ENCODE results near the gene ZNF526. TPM values are rescaled to one million over a fixed set of nuclear protein-coding genes. Genes with fewer than 3 reads are reported as not detected.

ZNF526 gene
- total and polyA plus RNA-seq, 9 of the 15 experiments (the other 6 are each of a cell fraction or from before 2014, with no cell fraction given): 1.3 to 17.9 (median 6.2) TPM

DNA sequence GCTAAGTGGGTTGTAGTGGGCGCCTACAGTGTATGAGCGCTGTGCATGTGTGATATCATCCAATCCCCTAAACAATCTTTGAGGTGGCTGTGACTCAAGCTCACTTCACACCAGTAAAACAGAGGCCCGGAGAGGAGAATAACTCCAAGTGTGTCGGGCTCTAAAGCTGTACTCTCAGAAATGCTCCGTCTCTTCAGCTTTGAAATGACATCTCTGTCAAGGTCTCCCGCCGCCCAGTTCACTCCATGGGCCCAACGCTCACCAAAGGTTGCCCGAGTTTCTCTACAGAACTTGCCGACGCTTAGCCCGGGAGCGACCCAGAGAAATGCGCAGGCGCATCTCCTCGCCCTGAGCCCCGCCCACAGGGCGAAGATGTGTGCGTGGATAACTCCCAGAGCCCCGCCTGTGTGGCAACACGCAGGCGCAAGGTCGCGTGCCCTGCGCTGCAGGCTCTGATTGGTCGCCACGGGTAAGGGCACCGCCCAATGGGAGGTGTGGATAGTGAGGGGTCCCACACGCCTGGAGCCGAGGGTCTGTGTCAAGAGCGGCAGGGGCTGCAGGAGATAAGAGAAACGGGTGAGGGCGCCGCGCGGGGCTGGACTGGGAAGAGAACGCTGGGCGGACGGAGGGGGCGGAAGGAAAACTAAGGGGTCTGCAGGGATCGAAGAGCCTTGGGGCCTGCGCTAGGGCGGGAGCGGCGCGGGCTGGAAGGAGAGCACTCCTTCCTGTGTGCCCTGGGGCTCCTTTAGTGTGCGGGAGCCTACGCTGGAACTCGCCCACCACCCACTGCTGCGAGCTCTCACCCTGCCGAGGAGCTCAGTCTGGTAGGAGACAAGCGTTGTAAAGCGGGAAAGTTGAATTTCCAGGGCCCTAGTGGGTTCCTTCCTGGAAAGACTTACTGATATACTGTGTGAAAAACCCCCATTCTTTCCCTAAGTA is at the start of gene ZNF526 (continued):
- TF ChIP-seq, protein P1, sequence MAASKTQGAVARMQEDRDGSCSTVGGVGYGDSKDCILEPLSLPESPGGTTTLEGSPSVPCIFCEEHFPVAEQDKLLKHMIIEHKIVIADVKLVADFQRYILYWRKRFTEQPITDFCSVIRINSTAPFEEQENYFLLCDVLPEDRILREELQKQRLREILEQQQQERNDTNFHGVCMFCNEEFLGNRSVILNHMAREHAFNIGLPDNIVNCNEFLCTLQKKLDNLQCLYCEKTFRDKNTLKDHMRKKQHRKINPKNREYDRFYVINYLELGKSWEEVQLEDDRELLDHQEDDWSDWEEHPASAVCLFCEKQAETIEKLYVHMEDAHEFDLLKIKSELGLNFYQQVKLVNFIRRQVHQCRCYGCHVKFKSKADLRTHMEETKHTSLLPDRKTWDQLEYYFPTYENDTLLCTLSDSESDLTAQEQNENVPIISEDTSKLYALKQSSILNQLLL (CRISPR knock-in tag; IDR thresholded peaks at IDR 0.05; ENCODE audit: borderline replicate concordance): no peak
- no peak for TF ChIP-seq NCOA4 (IDR thresholded peaks at IDR 0.05; ENCODE audit: partially characterized antibody)
- TF ChIP-seq FOXJ2 (tag; IDR thresholded peaks at IDR 0.05): no peak
- TF ChIP-seq, protein P2, sequence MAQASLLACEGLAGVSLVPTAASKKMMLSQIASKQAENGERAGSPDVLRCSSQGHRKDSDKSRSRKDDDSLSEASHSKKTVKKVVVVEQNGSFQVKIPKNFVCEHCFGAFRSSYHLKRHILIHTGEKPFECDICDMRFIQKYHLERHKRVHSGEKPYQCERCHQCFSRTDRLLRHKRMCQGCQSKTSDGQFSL (CRISPR knock-in tag; IDR thresholded peaks at IDR 0.05): no peak
- TF ChIP-seq, protein P2 (tag; IDR thresholded peaks at IDR 0.05): no peak
- no peak for TF ChIP-seq ZNF311 (CRISPR knock-in tag; IDR thresholded peaks at IDR 0.05)
- TF ChIP-seq NR4A1 (CRISPR knock-in tag; IDR thresholded peaks at IDR 0.05): no peak
- no peak for TF ChIP-seq NR4A1 (tag; IDR thresholded peaks at IDR 0.05)
- no peak for TF ChIP-seq IRF2 (CRISPR knock-in tag; IDR thresholded peaks at IDR 0.05)
- TF ChIP-seq ETV1 (tag; conservative IDR thresholded peaks at IDR 0.05; ENCODE audit: low read depth): 0 out of 2 replicates have a peak, but pooled peaks have one; percentile 31
- TF ChIP-seq, protein P3, sequence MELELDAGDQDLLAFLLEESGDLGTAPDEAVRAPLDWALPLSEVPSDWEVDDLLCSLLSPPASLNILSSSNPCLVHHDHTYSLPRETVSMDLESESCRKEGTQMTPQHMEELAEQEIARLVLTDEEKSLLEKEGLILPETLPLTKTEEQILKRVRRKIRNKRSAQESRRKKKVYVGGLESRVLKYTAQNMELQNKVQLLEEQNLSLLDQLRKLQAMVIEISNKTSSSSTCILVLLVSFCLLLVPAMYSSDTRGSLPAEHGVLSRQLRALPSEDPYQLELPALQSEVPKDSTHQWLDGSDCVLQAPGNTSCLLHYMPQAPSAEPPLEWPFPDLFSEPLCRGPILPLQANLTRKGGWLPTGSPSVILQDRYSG (tag; conservative IDR thresholded peaks at IDR 0.05; ENCODE audit: low read depth): no peak
- TF ChIP-seq CBX5 (IDR thresholded peaks at IDR 0.05; ENCODE audit: borderline replicate concordance, low read depth): no peak
- no peak for TF ChIP-seq ZC3H8 (IDR thresholded peaks at IDR 0.05)
- TF ChIP-seq HDGF (IDR thresholded peaks at IDR 0.05): no peak
- no peak for TF ChIP-seq POLR2H (tag; IDR thresholded peaks at IDR 0.05; ENCODE audit: low read depth)
- TF ChIP-seq, protein P4, sequence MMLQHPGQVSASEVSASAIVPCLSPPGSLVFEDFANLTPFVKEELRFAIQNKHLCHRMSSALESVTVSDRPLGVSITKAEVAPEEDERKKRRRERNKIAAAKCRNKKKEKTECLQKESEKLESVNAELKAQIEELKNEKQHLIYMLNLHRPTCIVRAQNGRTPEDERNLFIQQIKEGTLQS (IDR thresholded peaks at IDR 0.05): peak; percentile 57; the same call in 1 of the 2 replicates
- TF ChIP-seq, protein P4 (CRISPR knock-in tag; conservative IDR thresholded peaks at IDR 0.05): no peak; the same call in 1 of the 2 replicates
- TF ChIP-seq SMARCA5 (IDR thresholded peaks at IDR 0.05): no peak
- TF ChIP-seq, protein P5, sequence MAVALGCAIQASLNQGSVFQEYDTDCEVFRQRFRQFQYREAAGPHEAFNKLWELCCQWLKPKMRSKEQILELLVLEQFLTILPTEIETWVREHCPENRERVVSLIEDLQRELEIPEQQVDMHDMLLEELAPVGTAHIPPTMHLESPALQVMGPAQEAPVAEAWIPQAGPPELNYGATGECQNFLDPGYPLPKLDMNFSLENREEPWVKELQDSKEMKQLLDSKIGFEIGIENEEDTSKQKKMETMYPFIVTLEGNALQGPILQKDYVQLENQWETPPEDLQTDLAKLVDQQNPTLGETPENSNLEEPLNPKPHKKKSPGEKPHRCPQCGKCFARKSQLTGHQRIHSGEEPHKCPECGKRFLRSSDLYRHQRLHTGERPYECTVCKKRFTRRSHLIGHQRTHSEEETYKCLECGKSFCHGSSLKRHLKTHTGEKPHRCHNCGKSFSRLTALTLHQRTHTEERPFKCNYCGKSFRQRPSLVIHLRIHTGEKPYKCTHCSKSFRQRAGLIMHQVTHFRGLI (CRISPR knock-in tag; IDR thresholded peaks at IDR 0.05): no peak
- TF ChIP-seq POLR2AphosphoS2 (IDR thresholded peaks at IDR 0.05; ENCODE audit: low read length): no peak
- no peak for TF ChIP-seq CREB5 (CRISPR knock-in tag; IDR thresholded peaks at IDR 0.05)

Data from K562 (cell line).